GM12878 (cell line): ENCODE measurements around the gene SPDYA. TPM values are rescaled to one million over a fixed set of nuclear protein-coding genes. Genes with fewer than 3 reads are reported as not detected.

ENCODE experiments used
- ATAC-seq: fragments of 200-7000 bp; cut with Tn5 transposase; 3 replicates; pipeline ENCODE4 v1.9.1; 2020; ENCODE audit warnings: mild to moderate bottlenecking, moderate library complexity
- BruUV-seq: library from RNA; stranded (reverse); fragments of 400-500 nt; replicated peaks from 2 replicates; lab custom pipeline; 2021; lab: Mats Ljungman, UMichigan
- CTCF ChIA-PET: fragments of 300-600 bp; sonication (Branson Sonifier 250); formaldehyde crosslinking; extraction: SDS; loops from one replicate; lab custom pipeline; 2021; ENCODE audit warnings: inconsistent platforms; lab: Yijun Ruan, JAX
- POLR2A ChIA-PET: fragments of 350-600 bp; formaldehyde crosslinking; extraction: SDS; loops from one replicate; lab custom pipeline; 2021; ENCODE audit warnings: inconsistent platforms; lab: Charles Lee
- RAD21 ChIA-PET: fragments of 300-600 bp; sonication (Branson Sonifier 250); formaldehyde crosslinking; loops from one replicate; lab custom pipeline; 2023; ENCODE audit warnings: antibody characterized with exemption; ENCODE audit not compliant: unreplicated experiment; lab: Charles Lee
- SMC1A ChIA-PET: fragments of 300-600 bp; sonication (Branson Sonifier 250); formaldehyde crosslinking; loops from one replicate; lab custom pipeline; 2023; ENCODE audit not compliant: unreplicated experiment, uncharacterized antibody; lab: Charles Lee
- DNase-seq: peaks from one replicate; pipeline ENCODE4 v3.0.0-alpha.2; 2011; ENCODE audit warnings: low read depth, low spot score
- FAIRE-seq: peaks from 3 replicates; lab custom pipeline; 2011; peaks lifted over from hg19 to GRCh38; lab: Jason Lieb, UNC
- H2AFZ ChIP-seq: 2 replicates; pipeline ENCODE4 v1.6.0; 2011; ENCODE audit warnings: low read depth, low read length, control low read depth; ENCODE audit not compliant: control insufficient read depth
- H3K27ac ChIP-seq: 2 replicates; pipeline ENCODE4 v1.5.1; 2011; ENCODE audit warnings: control low read depth; ENCODE audit not compliant: control insufficient read depth, insufficient read depth
- H3K27me3 ChIP-seq, 2 experiments: replicated peaks in 1 of 2; 2 replicates each; pipeline versions ENCODE4 v1.6.0 to v1.6.1; 2011; ENCODE audit warnings: low read length in 1 of 2; ENCODE audit not compliant: control insufficient read depth in 2 of 2, insufficient read depth in 2 of 2
- H3K36me3 ChIP-seq, 2 experiments: 2 replicates each; pipeline ENCODE4 v1.5.1; 2011; ENCODE audit warnings: low read length in 1 of 2; ENCODE audit not compliant: control insufficient read depth in 2 of 2, insufficient read depth in 2 of 2
- H3K4me1 ChIP-seq: 2 replicates; pipeline ENCODE4 v1.6.1; 2011; ENCODE audit warnings: mild to moderate bottlenecking, low read length, moderate library complexity, mixed read lengths; ENCODE audit not compliant: control insufficient read depth, insufficient read depth
- H3K4me2 ChIP-seq: 2 replicates; pipeline ENCODE4 v1.6.0; 2011; ENCODE audit warnings: control low read depth; ENCODE audit not compliant: control insufficient read depth, insufficient read depth
- H3K4me3 ChIP-seq: fragments of 200-600 bp; sonication (generic); 2 replicates; pipeline ENCODE4 v1.5.1; 2016
- H3K79me2 ChIP-seq: 2 replicates; pipeline ENCODE4 v1.6.0; 2011; ENCODE audit warnings: low read length; ENCODE audit not compliant: control insufficient read depth, insufficient read depth
- H3K9ac ChIP-seq: 2 replicates; pipeline ENCODE4 v1.8.0; 2011; ENCODE audit warnings: low read length, control low read depth, mixed read lengths; ENCODE audit not compliant: control insufficient read depth, insufficient read depth
- H3K9me3 ChIP-seq: replicated peaks from 3 replicates; pipeline ENCODE4 v1.5.1; 2011; ENCODE audit warnings: mild to moderate bottlenecking, low read length; ENCODE audit not compliant: control insufficient read depth, insufficient read depth
- H4K20me1 ChIP-seq: 2 replicates; pipeline ENCODE4 v1.6.0; 2011; ENCODE audit not compliant: control insufficient read depth, insufficient read depth
- ATF7 ChIP-seq: fragments of 450-650 bp; IDR thresholded peaks from 2 replicates; pipeline ENCODE4 v1.6.1; 2016; ENCODE audit warnings: low read depth, mild to moderate bottlenecking
- CEBPZ ChIP-seq: fragments of 150-350 bp; IDR thresholded peaks from 2 replicates; pipeline ENCODE4 v1.6.1; 2016; ENCODE audit warnings: low read depth, low read length
- ETV6 ChIP-seq, 2 experiments: fragments of 450-650 bp in 1 of 2; IDR thresholded peaks in 1 of 2; conservative IDR thresholded peaks in 1 of 2; 2 replicates each; pipeline ENCODE4 v1.6.1; 2014; ENCODE audit warnings: antibody characterized with exemption in 1 of 2, borderline replicate concordance in 1 of 2, low read depth in 1 of 2, mild to moderate bottlenecking in 1 of 2, moderate library complexity in 1 of 2
- WGBS: methylation state at CpG from one replicate; pipeline ENCODE4 v1.1.6; 2016; ENCODE audit warnings: low lambda C conversion rate; ENCODE audit not compliant: insufficient replicate concordance, insufficient coverage; ENCODE audit errors: missing lambda C conversion rate; 5-methylcytosine and 5-hydroxymethylcytosine counted together
- in situ Hi-C: fragments of 300-500 bp; cut with MboI; formaldehyde crosslinking; loops from 9 replicates; pipeline ENCODE4 v1.14.3; 2018; ENCODE audit warnings: mixed read lengths
- intact Hi-C: fragments of 100-400 bp; cut with micrococcal nuclease; formaldehyde crosslinking; loops from one replicate; pipeline ENCODE4 v1.14.2; 2022; ENCODE audit not compliant: unreplicated experiment
- polyA plus RNA-seq, 11 experiments: library from polyadenylated mRNA; depleted of rRNA in 4 of 11; unstranded in 6 of 11; stranded (reverse) in 5 of 11; fragments of >200 nt; fragmentation: Nextera tagmentation in 4 of 11; fragmentation: Illumina TruSeq in 1 of 11; extraction: Ambion mirVana in 4 of 11; extraction: Trizol in 1 of 11; gene quantifications; 1 replicate in 1 of 11; 2 replicates in 10 of 11; pipeline versions ENCODE4 v1.2.1 to v1.2.3, GENCODE V29; 2011 to 2016; ENCODE audit warnings: inconsistent platforms in 2 of 11, missing spikeins in 2 of 11, low read depth in 1 of 11
- total RNA-seq, 4 experiments: library from RNA; depleted of rRNA in 3 of 4; stranded (reverse); fragments of >200 nt in 3 of 4; fragmentation: Illumina TruSeq in 1 of 4; extraction: Trizol in 1 of 4; gene quantifications; 2 replicates each; pipeline versions ENCODE4 v1.2.1 to v1.2.3, GENCODE V29; 2013 to 2021

SPDYA gene
- total and polyA plus RNA-seq, 10 of the 15 experiments (the other 5 are each of a cell fraction or from before 2014, with no cell fraction given): 0.12 to 2.4 (median 0.50) TPM

GRCh38 chr2:28893488-28893887 is 82.9 kb downstream of the SPDYA start:
- RAD21 ChIA-PET: no interaction called here
- no peak for ATAC-seq
- Histone ChIP-seq H3K9me3 (no peaks in the 10 kb centered on the region), H3K9ac (no peak overlapping the region), H3K36me3 (no peaks in the 10 kb centered on the region), H3K4me3 (no peak overlapping the region), H3K4me1 (no peaks in the 10 kb centered on the region), H2AFZ (no peak overlapping the region), H3K27ac (no peak overlapping the region), H3K27me3 (no peaks in the 10 kb centered on the region), H3K4me2 (no peak overlapping the region), H3K79me2 (peaks cover 41% of the 10 kb centered on the region), H4K20me1 (no peaks in the 10 kb centered on the region)
- no peak for DNase-seq
- SMC1A ChIA-PET: interaction anchor here (1.2 kb wide), 1 partner anchor 23 kb away, joined by 4 read pairs; the partner anchor contains the start of gene TRMT61B
- in situ Hi-C loops: no loop called here
- no peak for FAIRE-seq
- intact Hi-C loops: loop anchor here (10.0 kb wide), 1 partner anchor 139 kb away; the partner anchor contains the start of gene PPP1CB
- POLR2A ChIA-PET: interaction anchor here (0.7 kb wide), 1 partner anchor 22 kb away, joined by 5 read pairs; no protein-coding TSS in a partner anchor
- TF ChIP-seq ATF7: no peak
- TF ChIP-seq ETV6 (conservative IDR thresholded peaks at IDR 0.05 in 1 of 2, IDR thresholded peaks at IDR 0.05 in 1 of 2; ENCODE audit: borderline replicate concordance in 1 of 2, low read depth in 1 of 2): no peak
- TF ChIP-seq CEBPZ: no peak
- no TSS peak for BruUV-seq
- 93% methylated on average over 21 of the region's 21 CpGs for WGBS
- CTCF ChIA-PET: interaction anchor here (1.1 kb wide), 1 partner anchor 23 kb away, joined by 4 read pairs; the partner anchor contains the start of gene TRMT61B
